Measurements from ENCODE around the gene MARCHF10. TPM values are rescaled to one million over a fixed set of nuclear protein-coding genes. Genes with fewer than 3 reads are reported as not detected.

Gene MARCHF10
- total RNA-seq, 3 donors from 2014 or later: 0.35 TPM; not detected in 2

- ATAC-seq: no peak
- Histone ChIP-seq H3K9me3 (no peaks in the 10 kb centered on the region), H3K4me3 (no peak overlapping the region), H3K36me3 (ENCODE audit: low read depth) (no peaks in the 10 kb centered on the region), H3K4me1 (ENCODE audit: low read depth) (no peaks in the 10 kb centered on the region)
- no peak for DNase-seq
- no peak for TF ChIP-seq CTCF (IDR thresholded peaks at IDR 0.05)
- intact Hi-C loops (cut with DNase I, micrococcal nuclease): no loop called here
Measured at GRCh38 chr17:62716834-62717588, 91.1 kb downstream of the MARCHF10 start.

GRCh38 chr17:62715882-62716390 is 92.2 kb downstream of the MARCHF10 start:
- Histone ChIP-seq H3K9me3 (no peaks in the 10 kb centered on the region), H3K4me3 (no peak overlapping the region), H3K4me1 (ENCODE audit: low read depth) (no peaks in the 10 kb centered on the region), H3K36me3 (ENCODE audit: low read depth) (no peaks in the 10 kb centered on the region)
- TF ChIP-seq CTCF (IDR thresholded peaks at IDR 0.05): no peak
- intact Hi-C loops (cut with DNase I, micrococcal nuclease): no loop called here
- DNase-seq (no peak), ATAC-seq (no peak)

- TF ChIP-seq CTCF (IDR thresholded peaks at IDR 0.05): no peak
Measured at GRCh38 chr17:62714016-62714777, 93.9 kb downstream of the MARCHF10 start.

GRCh38 chr17:62713086-62713881 is 94.8 kb downstream of the MARCHF10 start:
- no peaks in the 10 kb centered on the region for H3K4me1 ChIP-seq (ENCODE audit: low read depth)
- no peak for ATAC-seq
- intact Hi-C loops (cut with DNase I, micrococcal nuclease): loop anchor here in 1 of 2 donors (5.0 kb wide), 1 partner anchor 254 kb away; the partner anchor contains the start of gene TANC2
- no peak overlapping the region for H3K4me3 ChIP-seq
- H3K36me3 ChIP-seq (ENCODE audit: low read depth): no peaks in the 10 kb centered on the region
- no peak for TF ChIP-seq CTCF (IDR thresholded peaks at IDR 0.05)
- no peak for DNase-seq
- H3K9me3 ChIP-seq: peaks cover 5% of the 10 kb centered on the region

More at GRCh38 chr17:62714016-62714777, 93.9 kb downstream of the MARCHF10 start:
- no peak for ATAC-seq
- Histone ChIP-seq H3K9me3 (no peaks in the 10 kb centered on the region), H3K4me1 (ENCODE audit: low read depth) (no peaks in the 10 kb centered on the region), H3K4me3 (no peak overlapping the region), H3K36me3 (ENCODE audit: low read depth) (no peaks in the 10 kb centered on the region)
- intact Hi-C loops (cut with DNase I, micrococcal nuclease): loop anchor here in 1 of 2 donors (5.0 kb wide), 1 partner anchor 253 kb away; the partner anchor contains the start of gene TANC2
- no peak for DNase-seq

GRCh38 chr17:62712171-62712581 is 95.9 kb downstream of the MARCHF10 start:
- Histone ChIP-seq H3K9me3 (peaks cover 5% of the 10 kb centered on the region), H3K4me1 (ENCODE audit: low read depth) (no peaks in the 10 kb centered on the region), H3K36me3 (ENCODE audit: low read depth) (no peaks in the 10 kb centered on the region), H3K4me3 (no peak overlapping the region)
- TF ChIP-seq CTCF (IDR thresholded peaks at IDR 0.05): no peak
- ATAC-seq: no peak
- no peak for DNase-seq
- intact Hi-C loops (cut with DNase I, micrococcal nuclease): loop anchor here in 1 of 2 donors (5.0 kb wide), 1 partner anchor 255 kb away; the partner anchor contains the start of gene TANC2
